Ectodermal cell (in vitro differentiated cells): ENCODE results near the gene ZNF143.

ENCODE experiments used
- H3K27ac ChIP-seq: 2 replicates; pipeline ENCODE4 v1.7.0; 2013; ENCODE audit warnings: mild to moderate bottlenecking, low read depth, low read length; ENCODE audit not compliant: insufficient read depth, poor library complexity, severe bottlenecking
- H3K27me3 ChIP-seq: 2 replicates; pipeline ENCODE4 v1.7.0; 2013; ENCODE audit warnings: mild to moderate bottlenecking, low read length; ENCODE audit not compliant: insufficient read depth, control insufficient read depth, poor library complexity, severe bottlenecking
- H3K36me3 ChIP-seq: one replicate; pipeline ENCODE4 v1.7.0; 2013; ENCODE audit warnings: low read length; ENCODE audit not compliant: control insufficient read depth, insufficient read depth
- H3K4me1 ChIP-seq: one replicate; pipeline ENCODE4 v1.7.0; 2013; ENCODE audit warnings: low read length; ENCODE audit not compliant: control insufficient read depth, insufficient read depth
- H3K4me3 ChIP-seq: 2 replicates; pipeline ENCODE4 v1.7.0; 2013; ENCODE audit warnings: low read depth, low read length, control low read depth; ENCODE audit not compliant: insufficient read depth
- H3K9me3 ChIP-seq: 2 replicates; pipeline ENCODE4 v1.7.0; 2013; ENCODE audit warnings: mild to moderate bottlenecking, low read length, moderate library complexity; ENCODE audit not compliant: control insufficient read depth
- WGBS, 2 experiments: methylation state at CpG; one replicate each; pipeline ENCODE4 v1.1.7; 2013; ENCODE audit warnings: missing lambda C conversion rate in 2 of 2; 5-methylcytosine and 5-hydroxymethylcytosine counted together

ZNF143 gene

GRCh38 chr11:9461760-9462134 lies 935 bp downstream of the ZNF143 start:
- Histone ChIP-seq H3K4me3 (peak overlapping the region; percentile 75), H3K36me3 (no peaks in the 10 kb centered on the region), H3K27ac (peak overlapping the region; percentile 99), H3K9me3 (no peaks in the 10 kb centered on the region), H3K4me1 (peaks cover 4% of the 10 kb centered on the region), H3K27me3 (no peaks in the 10 kb centered on the region)
- WGBS, 2 experiments, result 18 to 33% methylated on average over 6 to 10 of the region's 10 CpGs

- H3K9me3 ChIP-seq, result no peaks in the 10 kb centered on the region
- H3K4me1 ChIP-seq, result peaks cover 4% of the 10 kb centered on the region
- peak overlapping the region; percentile 75 for H3K4me3 ChIP-seq
- H3K27ac ChIP-seq, result no peak overlapping the region
- H3K27me3 ChIP-seq, result no peaks in the 10 kb centered on the region
- H3K36me3 ChIP-seq, result no peaks in the 10 kb centered on the region
- WGBS, 2 experiments, result 90 to 94% methylated on average over 15 to 16 of the region's 16 CpGs
Observed at GRCh38 chr11:9462172-9462799, 1.5 kb downstream of the ZNF143 start.

- Histone ChIP-seq H3K36me3 (no peaks in the 10 kb centered on the region), H3K9me3 (no peaks in the 10 kb centered on the region), H3K27me3 (no peaks in the 10 kb centered on the region), H3K27ac (no peak overlapping the region), H3K4me3 (no peak overlapping the region), H3K4me1 (peaks cover 4% of the 10 kb centered on the region)
- 95 to 96% methylated on average over 8 of the region's 8 CpGs for WGBS, 2 experiments
Observed at GRCh38 chr11:9462806-9463537, 2.2 kb downstream of the ZNF143 start.

- Histone ChIP-seq H3K9me3 (no peaks in the 10 kb centered on the region), H3K27me3 (no peaks in the 10 kb centered on the region), H3K4me1 (no peaks in the 10 kb centered on the region), H3K36me3 (peaks cover 18% of the 10 kb centered on the region), H3K4me3 (no peak overlapping the region), H3K27ac (no peak overlapping the region)
- WGBS, 2 experiments, result 95 to 96% methylated on average over 4 of the region's 4 CpGs
Observed at GRCh38 chr11:9470765-9471164, 10.0 kb downstream of the ZNF143 start.

GRCh38 chr11:9473408-9473807 lies 12.6 kb downstream of the ZNF143 start:
- Histone ChIP-seq H3K4me3 (no peak overlapping the region), H3K27me3 (no peaks in the 10 kb centered on the region), H3K36me3 (peaks cover 22% of the 10 kb centered on the region), H3K9me3 (no peaks in the 10 kb centered on the region), H3K27ac (peak overlapping the region; percentile 44), H3K4me1 (no peaks in the 10 kb centered on the region)

GRCh38 chr11:9479899-9480298 lies 19.1 kb downstream of the ZNF143 start:
- no peaks in the 10 kb centered on the region for H3K9me3 ChIP-seq
- no peak overlapping the region for H3K27ac ChIP-seq
- H3K36me3 ChIP-seq, result peaks cover 33% of the 10 kb centered on the region
- H3K4me1 ChIP-seq, result no peaks in the 10 kb centered on the region
- WGBS, 2 experiments, result 93 to 97% methylated on average over 1 to 2 of the region's 2 CpGs
- no peaks in the 10 kb centered on the region for H3K27me3 ChIP-seq
- no peak overlapping the region for H3K4me3 ChIP-seq

- Histone ChIP-seq H3K4me1 (no peaks in the 10 kb centered on the region), H3K36me3 (peaks cover 15% of the 10 kb centered on the region), H3K9me3 (no peaks in the 10 kb centered on the region), H3K4me3 (no peak overlapping the region), H3K27ac (no peak overlapping the region), H3K27me3 (no peaks in the 10 kb centered on the region)
- WGBS, 2 experiments, result 96 to 98% methylated on average over 3 of the region's 3 CpGs
Observed at GRCh38 chr11:9489080-9489765, 28.4 kb downstream of the ZNF143 start.

GRCh38 chr11:9490376-9490775 lies 29.6 kb downstream of the ZNF143 start:
- Histone ChIP-seq H3K36me3 (peaks cover 21% of the 10 kb centered on the region), H3K4me1 (no peaks in the 10 kb centered on the region), H3K4me3 (no peak overlapping the region), H3K27ac (no peak overlapping the region), H3K27me3 (no peaks in the 10 kb centered on the region), H3K9me3 (no peaks in the 10 kb centered on the region)
- 86 to 87% methylated on average over 3 of the region's 3 CpGs for WGBS, 2 experiments

- H3K27me3 ChIP-seq, result no peaks in the 10 kb centered on the region
- 80% methylated on average over 1 of the region's 1 CpG; no CpG with 5 or more reads in 1 of the 2 experiments for WGBS, 2 experiments
- H3K36me3 ChIP-seq, result peaks cover 32% of the 10 kb centered on the region
- H3K4me3 ChIP-seq, result no peak overlapping the region
- H3K27ac ChIP-seq, result no peak overlapping the region
- no peaks in the 10 kb centered on the region for H3K4me1 ChIP-seq
- H3K9me3 ChIP-seq, result no peaks in the 10 kb centered on the region
Observed at GRCh38 chr11:9493492-9493891, 32.7 kb downstream of the ZNF143 start.

GRCh38 chr11:9494316-9494715 lies 33.5 kb downstream of the ZNF143 start:
- no peaks in the 10 kb centered on the region for H3K4me1 ChIP-seq
- WGBS, 2 experiments, result 87 to 100% methylated on average over 2 of the region's 3 CpGs
- no peaks in the 10 kb centered on the region for H3K27me3 ChIP-seq
- no peak overlapping the region for H3K4me3 ChIP-seq
- no peaks in the 10 kb centered on the region for H3K9me3 ChIP-seq
- H3K27ac ChIP-seq, result no peak overlapping the region
- H3K36me3 ChIP-seq, result peaks cover 29% of the 10 kb centered on the region
